Stomach smooth muscle (tissue), 2 donors: ENCODE measurements around the gene PTDSS2.

Experiments
- H3K27ac ChIP-seq: one replicate; pipeline ENCODE4 v1.7.0; 2013; ENCODE audit warnings: mild to moderate bottlenecking, low read length, inconsistent platforms
- H3K27me3 ChIP-seq, 2 donors: one replicate each; pipeline ENCODE4 v1.7.0; 2013; ENCODE audit warnings: low read length in 2 of 2; ENCODE audit not compliant: insufficient read depth in 2 of 2, control insufficient read depth in 1 of 2
- H3K36me3 ChIP-seq, 2 donors: one replicate each; pipeline ENCODE4 v1.7.0; 2013; ENCODE audit warnings: low read length in 2 of 2; ENCODE audit not compliant: control insufficient read depth in 2 of 2, insufficient read depth in 2 of 2
- H3K4me1 ChIP-seq: one replicate; pipeline ENCODE4 v1.7.0; 2013; ENCODE audit warnings: low read length; ENCODE audit not compliant: control insufficient read depth, insufficient read depth
- H3K4me3 ChIP-seq, 2 donors: one replicate each; pipeline ENCODE4 v1.7.0; 2013; ENCODE audit warnings: low read length in 2 of 2
- H3K9ac ChIP-seq, 2 donors: one replicate each; pipeline ENCODE4 v1.7.0; 2013; ENCODE audit warnings: low read length in 2 of 2, mild to moderate bottlenecking in 1 of 2
- H3K9me3 ChIP-seq, 2 donors: one replicate each; pipeline ENCODE4 v1.7.0; 2013; ENCODE audit warnings: low read length in 2 of 2; ENCODE audit not compliant: control insufficient read depth in 2 of 2
- donor health status: healthy.
- donor health status: Pancreatic carcinoma.

PTDSS2 gene

GRCh38 chr11:536841-537621 lies 87.0 kb downstream of the PTDSS2 start, which contains the start of gene LRRC56:
LRRC56 (plus strand) TSS chr11:537527; CDS start chr11:540685, 3,158 bp downstream.
- Histone ChIP-seq H3K27ac (no peak within 1 kb of the TSS), H3K9me3 (no peaks in the 10 kb centered on the region), H3K4me1 (peaks cover 30% of the 10 kb centered on the region), H3K36me3 (peaks cover 0 to 11% of the 10 kb centered on the region in 2 donors), H3K9ac (peak within 1 kb of the TSS in 1 of 2 donors; percentile 9), H3K27me3 (peaks cover 2 to 35% of the 10 kb centered on the region in 2 donors), H3K4me3 (peak within 1 kb of the TSS in 1 of 2 donors; percentile 64)

GRCh38 chr11:537622-538430 lies 87.7 kb downstream of the PTDSS2 start:
- Histone ChIP-seq H3K27me3 (peaks cover 2 to 35% of the 10 kb centered on the region in 2 donors), H3K4me3 (peak overlapping the region in 1 of 2 donors; percentile 64), H3K36me3 (peaks cover 0 to 4% of the 10 kb centered on the region in 2 donors), H3K4me1 (peaks cover 30% of the 10 kb centered on the region), H3K27ac (no peak overlapping the region), H3K9me3 (no peaks in the 10 kb centered on the region), H3K9ac (peak overlapping the region in 1 of 2 donors; percentile 9)

- Histone ChIP-seq H3K27me3 (peaks cover 2 to 35% of the 10 kb centered on the region in 2 donors), H3K27ac (no peak overlapping the region), H3K4me3 (no peak overlapping the region), H3K9me3 (no peaks in the 10 kb centered on the region), H3K36me3 (peaks cover 0 to 1% of the 10 kb centered on the region in 2 donors), H3K9ac (no peak overlapping the region), H3K4me1 (peaks cover 28% of the 10 kb centered on the region)
These were observed 88.5 kb downstream of the PTDSS2 start for GRCh38 chr11:538431-539051.

GRCh38 chr11:539971-540481 lies 89.9 kb downstream of the PTDSS2 start:
- peaks cover 16% of the 10 kb centered on the region for H3K4me1 ChIP-seq
- no peak overlapping the region for H3K4me3 ChIP-seq
- H3K27ac ChIP-seq: no peak overlapping the region
- peaks cover 2 to 38% of the 10 kb centered on the region in 2 donors for H3K27me3 ChIP-seq
- H3K9me3 ChIP-seq: no peaks in the 10 kb centered on the region
- H3K36me3 ChIP-seq: no peaks in the 10 kb centered on the region
- no peak overlapping the region for H3K9ac ChIP-seq
